K562 (cell line): ENCODE data around the gene CD1E. TPM values are rescaled to one million over a fixed set of nuclear protein-coding genes. Genes with fewer than 3 reads are reported as not detected.

ENCODE experiments used
- ATAC-seq: fragments of 200-7000 bp; cut with Tn5 transposase; 3 replicates; pipeline ENCODE4 v1.9.1; 2020; ENCODE audit warnings: moderate library complexity
- BruUV-seq: library from RNA; stranded (reverse); fragments of 400-500 nt; replicated peaks from 2 replicates; lab custom pipeline; 2021; lab: Mats Ljungman, UMichigan
- CTCF ChIA-PET: fragments of 300-600 bp; formaldehyde crosslinking; extraction: SDS; loops from one replicate; lab custom pipeline; 2021; ENCODE audit warnings: low intra/inter-chr PET ratio; lab: Yijun Ruan, JAX
- POLR2A ChIA-PET: fragments of 300-600, 350-650 bp; sonication (Branson Sonifier 250); formaldehyde crosslinking; extraction: SDS; loops from one replicate; lab custom pipeline; 2021; ENCODE audit warnings: antibody characterized with exemption, inconsistent platforms; lab: Yijun Ruan, JAX
- DNase-seq, 4 experiments: peaks; one replicate each; pipeline versions ENCODE4 v3.0.0 to v3.0.0-alpha.2; 2011 to 2018; ENCODE audit warnings: low spot score in 3 of 4, mixed read lengths in 3 of 4; ENCODE audit errors: extremely low read depth in 1 of 4
- FAIRE-seq: peaks from 2 replicates; lab custom pipeline; 2011; peaks lifted over from hg19 to GRCh38; lab: Jason Lieb, UNC
- H2AFZ ChIP-seq: 2 replicates; pipeline ENCODE4 v1.6.0; 2011; ENCODE audit warnings: low read depth, low read length, control low read depth, inconsistent platforms
- H3K27ac ChIP-seq: fragments of 200-600 bp; 3 replicates; pipeline ENCODE4 v1.8.0; 2011; ENCODE audit warnings: low read depth, mild to moderate bottlenecking, control low read depth, inconsistent platforms, low read length, moderate library complexity, mixed read lengths; ENCODE audit errors: extremely low read depth
- H3K27me3 ChIP-seq, 2 experiments: fragments of 300-600 bp in 1 of 2; 2 replicates in 1 of 2; 3 replicates in 1 of 2; pipeline versions ENCODE4 v1.6.0 to v1.8.0; 2011; ENCODE audit warnings: inconsistent platforms in 2 of 2, low read length in 2 of 2, mild to moderate bottlenecking in 1 of 2, mixed read lengths in 1 of 2, moderate library complexity in 1 of 2; ENCODE audit not compliant: control insufficient read depth in 2 of 2, insufficient read depth in 2 of 2
- H3K36me3 ChIP-seq: fragments of 300-600 bp; 3 replicates; pipeline ENCODE4 v1.8.0; 2011; ENCODE audit warnings: mild to moderate bottlenecking, low read length, inconsistent platforms; ENCODE audit not compliant: control insufficient read depth, insufficient read depth
- H3K4me1 ChIP-seq, 2 experiments: fragments of 200-600 bp in 1 of 2; replicated peaks in 1 of 2; 2 replicates in 1 of 2; 3 replicates in 1 of 2; pipeline versions ENCODE4 v1.5.1 to v1.8.0; 2011; ENCODE audit warnings: inconsistent platforms in 2 of 2, low read length in 2 of 2, mild to moderate bottlenecking in 1 of 2, mixed read lengths in 1 of 2, moderate library complexity in 1 of 2; ENCODE audit not compliant: control insufficient read depth in 2 of 2, insufficient read depth in 2 of 2
- H3K4me2 ChIP-seq: 2 replicates; pipeline ENCODE4 v1.6.1; 2011; ENCODE audit warnings: low read length, control low read depth, inconsistent platforms, mixed read lengths; ENCODE audit not compliant: insufficient read depth
- H3K4me3 ChIP-seq: fragments of 200-600 bp; sonication (generic), shearing (Covaris generic); 2 replicates; pipeline ENCODE4 v1.5.1; 2016; ENCODE audit warnings: control low read depth, inconsistent platforms
- H3K79me2 ChIP-seq: fragments of 200-600 bp; 3 replicates; pipeline ENCODE4 v1.8.0; 2011; ENCODE audit warnings: low read length, inconsistent platforms; ENCODE audit not compliant: control insufficient read depth, insufficient read depth
- H3K9ac ChIP-seq, 2 experiments: 2 replicates each; pipeline versions ENCODE4 v1.6.0 to v1.6.1; 2011; ENCODE audit warnings: low read depth in 2 of 2, low read length in 2 of 2, control low read depth in 1 of 2, inconsistent platforms in 1 of 2, mild to moderate bottlenecking in 1 of 2, mixed read lengths in 1 of 2; ENCODE audit not compliant: insufficient read depth in 1 of 2
- H3K9me1 ChIP-seq: one replicate; pipeline ENCODE4 v1.6.0; 2011; ENCODE audit warnings: inconsistent platforms, mild to moderate bottlenecking, low read length, moderate library complexity; ENCODE audit not compliant: control insufficient read depth, insufficient read depth
- H3K9me3 ChIP-seq: replicated peaks from 2 replicates; pipeline ENCODE4 v1.5.1; 2011; ENCODE audit warnings: low read depth, low read length, inconsistent platforms; ENCODE audit not compliant: control insufficient read depth, insufficient read depth
- H4K20me1 ChIP-seq: replicated peaks from 2 replicates; pipeline ENCODE4 v1.6.1; 2011; ENCODE audit warnings: low read length, inconsistent platforms, mixed read lengths; ENCODE audit not compliant: control insufficient read depth, insufficient read depth
- PML ChIP-seq: IDR thresholded peaks from 2 replicates; pipeline ENCODE4 v1.6.1; 2012; ENCODE audit warnings: low read length, inconsistent platforms
- RBM14 ChIP-seq: fragments of 200-400 bp; formaldehyde crosslinking; IDR thresholded peaks from 2 replicates; pipeline ENCODE4 v1.6.1; 2018; ENCODE audit warnings: low read depth, mild to moderate bottlenecking, low read length, moderate library complexity, borderline replicate concordance; ENCODE audit not compliant: insufficient read depth
- RBM15 ChIP-seq: fragments of 200-400 bp; formaldehyde crosslinking; IDR thresholded peaks from 2 replicates; pipeline ENCODE4 v1.6.1; 2018; ENCODE audit warnings: mild to moderate bottlenecking, low read length, moderate library complexity; ENCODE audit not compliant: insufficient read depth
- ZNF143 ChIP-seq: sonication (generic); formaldehyde crosslinking; IDR thresholded peaks from 2 replicates; pipeline ENCODE4 v1.9.0; 2022; ENCODE audit warnings: mild to moderate bottlenecking, missing genetic modification reagents
- ZNF212 ChIP-seq: fragments of 450-650 bp; formaldehyde crosslinking; IDR thresholded peaks from 2 replicates; pipeline ENCODE4 v1.4.0; 2020; ENCODE audit warnings: mild to moderate bottlenecking
- ZNF699 ChIP-seq: fragments of 250-450 bp; sonication (Bioruptor Pico); IDR thresholded peaks from 2 replicates; pipeline ENCODE4 v1.8.0; 2021; ENCODE audit warnings: mild to moderate bottlenecking, moderate library complexity; ENCODE audit not compliant: insufficient replicate concordance
- WGBS: fragments of 100-300 bp; shearing (Covaris generic); methylation state at CpG from one replicate; pipeline ENCODE4 v1.1.6; 2016; ENCODE audit warnings: low coverage, mixed read lengths; ENCODE audit not compliant: insufficient coverage; ENCODE audit errors: missing lambda C conversion rate; 5-methylcytosine and 5-hydroxymethylcytosine counted together
- in situ Hi-C: fragments of 300-500 bp; cut with MboI; formaldehyde crosslinking; loops from 4 replicates; pipeline ENCODE4 v1.15.0; 2018; ENCODE audit warnings: inconsistent platforms, mixed read lengths
- intact Hi-C: fragments of 100-400 bp; cut with micrococcal nuclease; formaldehyde crosslinking; loops from 2 replicates; pipeline ENCODE4 v1.14.2; 2022
- polyA plus RNA-seq, 8 experiments: library from polyadenylated mRNA; depleted of rRNA in 4 of 8; stranded (reverse) in 5 of 8; unstranded in 3 of 8; fragments of >200 nt; fragmentation: Nextera tagmentation in 2 of 8; fragmentation: Illumina TruSeq in 1 of 8; extraction: Ambion mirVana in 2 of 8; extraction: Trizol in 1 of 8; gene quantifications; 2 replicates each; pipeline versions ENCODE4 v1.2.1 to v1.2.3, GENCODE V29; 2011 to 2014; ENCODE audit warnings: inconsistent platforms in 1 of 8, missing spikeins in 1 of 8
- total RNA-seq, 7 experiments: library from RNA; depleted of rRNA in 6 of 7; stranded (reverse); fragments of >200 nt in 6 of 7; fragmentation: Illumina TruSeq in 2 of 7; extraction: Trizol in 2 of 7; gene quantifications; 2 replicates each; pipeline versions ENCODE4 v1.2.1 to v1.2.3, GENCODE V29; 2011 to 2021; ENCODE audit warnings: low replicate concordance in 1 of 7
- TF ChIP-seq, protein P1 (sequence below): fragments of 450-650 bp; IDR thresholded peaks from 2 replicates; pipeline ENCODE4 v1.6.1; 2016; ENCODE audit warnings: borderline replicate concordance

CD1E gene
- total and polyA plus RNA-seq, 9 of the 15 experiments (the other 6 are each of a cell fraction or from before 2014, with no cell fraction given) = not detected

DNA sequence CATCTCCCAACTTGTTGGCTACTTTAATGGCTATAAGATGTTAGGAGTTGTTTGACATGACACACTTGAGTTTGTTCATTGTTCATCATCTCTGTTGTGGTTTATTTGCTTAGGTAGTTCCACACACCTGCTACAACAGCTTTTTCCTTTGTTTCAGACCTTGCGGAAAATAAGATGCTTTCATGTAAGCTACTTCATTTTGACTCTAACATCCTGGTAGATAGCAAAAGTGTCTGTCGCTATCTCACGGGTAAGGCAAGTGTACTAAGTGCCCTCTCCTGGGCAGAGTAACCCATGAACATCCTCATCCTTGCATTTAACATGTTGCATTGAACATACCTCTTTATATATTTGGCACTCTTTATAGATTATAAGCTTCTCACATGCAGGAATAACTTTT, 47.2 kb downstream of the CD1E start:
- no peak overlapping the region for H3K27ac ChIP-seq
- ATAC-seq = no peak
- no peaks in the 10 kb centered on the region for H3K36me3 ChIP-seq
- no peak for FAIRE-seq
- in situ Hi-C loops (no loop called here), intact Hi-C loops (no loop called here)
- H3K79me2 ChIP-seq = no peaks in the 10 kb centered on the region
- H3K4me3 ChIP-seq = no peak overlapping the region
- CTCF ChIA-PET = no interaction called here
- no peak overlapping the region for H3K4me2 ChIP-seq
- H4K20me1 ChIP-seq = no peaks in the 10 kb centered on the region
- H3K9ac ChIP-seq = no peak overlapping the region
- H3K4me1 ChIP-seq = no peaks in the 10 kb centered on the region
- POLR2A ChIA-PET = no interaction called here
- no peaks in the 10 kb centered on the region for H3K27me3 ChIP-seq
- 0% methylated on average over 3 of the region's 3 CpGs for WGBS
- TF ChIP-seq RBM15 (no peak), RBM14 (no peak), ZNF143 (CRISPR knock-in tag) (no peak), ZNF212 (CRISPR knock-in tag) (no peak), PML (no peak)
- no peaks in the 10 kb centered on the region for H3K9me1 ChIP-seq
- no peak for DNase-seq
- no peak overlapping the region for H2AFZ ChIP-seq
- H3K9me3 ChIP-seq = no peaks in the 10 kb centered on the region
- BruUV-seq = no TSS peak

DNA sequence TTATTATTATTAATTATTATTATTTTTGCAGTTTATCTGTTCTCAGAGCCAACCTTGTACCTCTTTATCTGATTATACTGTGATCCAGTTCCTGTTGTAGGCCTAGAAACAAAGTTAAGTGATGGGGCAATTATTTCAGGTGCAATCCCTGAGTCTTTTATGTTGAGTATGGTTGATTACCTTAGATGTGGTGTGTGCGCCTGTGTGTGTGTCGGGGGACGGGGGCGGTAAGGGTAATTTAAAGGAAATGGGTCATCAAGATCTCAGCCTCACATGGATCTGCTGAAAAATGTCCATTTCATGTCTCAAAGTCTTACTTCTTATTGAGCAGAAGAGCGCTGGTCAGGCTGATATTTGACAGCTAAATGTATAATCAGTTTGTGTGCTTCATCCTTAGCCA, 53.4 kb downstream of the CD1E start:
- TF ChIP-seq, protein P1, sequence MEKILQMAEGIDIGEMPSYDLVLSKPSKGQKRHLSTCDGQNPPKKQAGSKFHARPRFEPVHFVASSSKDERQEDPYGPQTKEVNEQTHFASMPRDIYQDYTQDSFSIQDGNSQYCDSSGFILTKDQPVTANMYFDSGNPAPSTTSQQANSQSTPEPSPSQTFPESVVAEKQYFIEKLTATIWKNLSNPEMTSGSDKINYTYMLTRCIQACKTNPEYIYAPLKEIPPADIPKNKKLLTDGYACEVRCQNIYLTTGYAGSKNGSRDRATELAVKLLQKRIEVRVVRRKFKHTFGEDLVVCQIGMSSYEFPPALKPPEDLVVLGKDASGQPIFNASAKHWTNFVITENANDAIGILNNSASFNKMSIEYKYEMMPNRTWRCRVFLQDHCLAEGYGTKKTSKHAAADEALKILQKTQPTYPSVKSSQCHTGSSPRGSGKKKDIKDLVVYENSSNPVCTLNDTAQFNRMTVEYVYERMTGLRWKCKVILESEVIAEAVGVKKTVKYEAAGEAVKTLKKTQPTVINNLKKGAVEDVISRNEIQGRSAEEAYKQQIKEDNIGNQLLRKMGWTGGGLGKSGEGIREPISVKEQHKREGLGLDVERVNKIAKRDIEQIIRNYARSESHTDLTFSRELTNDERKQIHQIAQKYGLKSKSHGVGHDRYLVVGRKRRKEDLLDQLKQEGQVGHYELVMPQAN = no peak
- no peak for TF ChIP-seq ZNF699 (CRISPR knock-in tag)
- TF ChIP-seq, all 486 proteins: peak for 0
- Histone ChIP-seq H3K9me3 (no peaks in the 10 kb centered on the region), H3K9me1 (no peaks in the 10 kb centered on the region), H3K9ac (no peak overlapping the region), H3K27me3 (no peaks in the 10 kb centered on the region), H3K4me3 (no peak overlapping the region), H3K27ac (no peak overlapping the region), H3K79me2 (no peaks in the 10 kb centered on the region), H3K4me2 (no peak overlapping the region), H3K4me1 (no peaks in the 10 kb centered on the region), H2AFZ (no peak overlapping the region), H4K20me1 (no peaks in the 10 kb centered on the region), H3K36me3 (no peaks in the 10 kb centered on the region)
- POLR2A ChIA-PET = no interaction called here
- DNase-seq (no peak), FAIRE-seq (no peak), ATAC-seq (no peak)
- CTCF ChIA-PET = interaction anchor here (0.6 kb wide), 1 partner anchor 285 kb away, joined by 4 read pairs; no protein-coding TSS in a partner anchor
- intact Hi-C loops = no loop called here
- in situ Hi-C loops = no loop called here
- no TSS peak for BruUV-seq
- WGBS = 3% methylated on average over 5 of the region's 5 CpGs
